Stimulated activated CD8-positive, alpha-beta memory T cell treated with anti-CD3 and anti-CD28 coated beads, Interleukin-7, amount 100 ng/mL, for 4 hours (primary cell): ENCODE measurements around the gene SLC30A3.
A peak's percentile ranks its signal among the peaks of the same experiment; 100 is the strongest.
"Not testable (repeated sequence)": the region's sequence is repeated elsewhere in the genome, so short reads cannot be mapped to it uniquely, and the experiment has no call there.

Source experiments
- DNase-seq, 2 donors: peaks; one replicate each; pipeline ENCODE4 v3.0.0-alpha.2; 2020; ENCODE audit warnings: low read depth in 2 of 2

The SLC30A3 gene, protein sequence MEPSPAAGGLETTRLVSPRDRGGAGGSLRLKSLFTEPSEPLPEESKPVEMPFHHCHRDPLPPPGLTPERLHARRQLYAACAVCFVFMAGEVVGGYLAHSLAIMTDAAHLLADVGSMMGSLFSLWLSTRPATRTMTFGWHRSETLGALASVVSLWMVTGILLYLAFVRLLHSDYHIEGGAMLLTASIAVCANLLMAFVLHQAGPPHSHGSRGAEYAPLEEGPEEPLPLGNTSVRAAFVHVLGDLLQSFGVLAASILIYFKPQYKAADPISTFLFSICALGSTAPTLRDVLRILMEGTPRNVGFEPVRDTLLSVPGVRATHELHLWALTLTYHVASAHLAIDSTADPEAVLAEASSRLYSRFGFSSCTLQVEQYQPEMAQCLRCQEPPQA

GRCh38 chr2:27262379-27263286, at the start of gene SLC30A3:
Gene SLC30A3 (minus strand): TSS chr2:27263047. CDS start chr2:27262906, 141 bp downstream.
- DNase-seq = peak; percentile 44 to 66

DNA sequence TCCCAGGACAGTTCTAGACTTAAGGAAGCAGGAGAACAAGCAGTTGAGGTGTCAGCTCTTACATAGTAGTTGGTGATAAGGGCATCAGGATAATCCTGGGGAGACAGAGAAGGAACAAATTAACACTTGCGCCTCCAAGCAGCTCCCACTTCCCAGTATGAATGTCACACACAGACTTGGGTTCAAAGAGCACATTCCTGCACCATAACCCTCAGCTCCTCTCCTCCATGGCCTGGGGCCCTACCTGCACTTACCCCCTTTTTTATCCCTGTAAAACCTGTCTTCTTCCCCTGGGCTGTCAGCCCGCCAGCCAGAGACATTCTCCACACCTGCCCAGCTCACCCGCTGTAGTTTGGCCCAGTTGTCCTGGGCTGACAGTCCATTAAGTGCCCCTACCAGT, 49.3 kb upstream of the SLC30A3 start:
- DNase-seq = no peak

DNA sequence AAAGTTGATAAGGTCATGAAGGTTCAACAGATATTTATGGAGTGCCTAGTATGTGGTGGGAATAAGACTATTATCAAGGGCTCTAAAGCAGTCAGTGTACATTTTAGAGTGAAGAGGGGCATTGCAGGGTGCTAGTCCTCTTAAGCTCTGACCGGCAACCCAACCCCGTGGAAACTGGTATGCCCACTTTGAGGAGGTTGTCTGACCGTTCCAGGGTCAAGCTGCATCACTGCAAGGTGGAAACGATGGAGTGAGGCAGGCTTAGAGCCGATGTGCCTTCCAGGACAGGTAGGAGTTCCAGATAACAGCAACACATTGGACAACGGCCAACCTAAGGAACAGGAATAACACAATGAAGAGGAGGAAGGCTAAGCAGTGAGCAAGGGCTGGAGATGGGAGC, 46.8 kb upstream of the SLC30A3 start:
- no peak for DNase-seq

- DNase-seq = no peak
These were observed 45.6 kb upstream of the SLC30A3 start, which contains the start of gene UCN for GRCh38 chr2:27308359-27308881. Gene UCN (minus strand): TSS chr2:27308445. CDS start chr2:27307895, 550 bp downstream.

GRCh38 chr2:27307545-27308358, 44.9 kb upstream of the SLC30A3 start:
- DNase-seq = no peak

DNA sequence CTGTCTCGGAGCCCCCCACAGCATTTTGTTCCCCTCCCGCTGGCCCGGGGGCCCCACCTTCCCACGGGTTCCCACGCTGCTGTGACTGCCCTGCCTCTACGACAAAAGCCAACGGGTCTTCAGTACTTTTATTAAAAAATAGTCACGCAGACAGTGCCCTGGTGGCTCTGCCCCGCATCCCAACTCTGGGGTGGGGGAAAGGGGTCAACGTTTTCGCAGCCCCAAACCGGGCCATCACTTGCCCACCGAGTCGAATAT, 44.4 kb upstream of the SLC30A3 start:
- DNase-seq = no peak

DNA sequence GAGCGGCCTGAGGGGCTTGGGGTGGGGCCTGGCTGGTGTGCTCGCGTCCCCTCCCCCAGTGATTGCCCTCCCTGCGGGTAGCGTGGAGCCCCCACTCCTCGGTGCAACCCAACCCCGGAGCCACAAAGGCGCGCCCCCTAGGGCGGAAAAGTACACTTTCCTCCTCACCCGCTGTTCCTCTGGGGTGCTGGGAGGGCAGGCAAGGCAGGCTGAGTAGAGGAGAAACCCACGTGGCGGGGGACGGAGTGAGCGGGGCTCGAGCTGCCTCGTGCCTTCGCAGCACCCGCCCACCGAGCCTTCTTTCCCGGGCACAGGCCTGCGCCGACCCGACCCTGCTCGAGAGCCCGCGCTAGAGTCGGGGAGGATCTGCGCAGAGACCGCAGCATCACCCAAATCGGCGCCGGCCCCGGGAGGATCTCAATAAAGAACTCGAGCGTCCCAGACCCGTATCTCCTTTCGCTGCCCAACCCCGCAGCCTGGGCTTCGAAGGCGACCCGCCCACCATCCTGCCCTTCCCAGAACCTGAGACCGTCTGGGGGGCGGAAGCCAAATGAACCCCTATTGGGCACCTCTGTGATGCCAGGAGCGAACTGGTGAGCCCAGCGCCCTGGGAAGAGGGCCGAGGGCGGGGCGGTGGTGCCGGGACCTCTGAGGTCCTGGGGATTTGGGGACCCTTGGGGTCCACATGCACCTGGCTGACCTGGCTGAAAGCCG, 43.9 kb upstream of the SLC30A3 start:
- peak; percentile 10 to 36 for DNase-seq

DNA sequence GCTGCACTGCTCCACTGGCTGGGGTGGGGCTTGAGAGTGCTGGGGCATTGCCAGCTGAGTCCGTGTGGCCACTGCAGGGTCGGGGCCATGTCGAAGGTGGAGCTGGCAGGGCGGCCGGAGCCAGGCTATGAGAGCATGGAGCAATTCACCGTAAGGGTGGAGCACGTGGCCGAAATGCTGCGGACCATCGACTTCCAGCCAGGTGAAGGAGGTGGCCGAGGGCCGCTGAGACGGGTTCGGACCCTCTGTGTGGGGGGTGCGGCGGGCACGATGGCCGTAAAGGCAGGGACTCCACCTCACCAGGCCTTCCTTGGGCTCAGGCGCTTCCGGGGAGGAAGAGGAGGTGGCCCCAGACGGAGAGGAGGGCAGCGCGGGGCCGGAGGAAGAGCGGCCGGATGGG, 43.3 kb upstream of the SLC30A3 start:
- no peak for DNase-seq

DNA sequence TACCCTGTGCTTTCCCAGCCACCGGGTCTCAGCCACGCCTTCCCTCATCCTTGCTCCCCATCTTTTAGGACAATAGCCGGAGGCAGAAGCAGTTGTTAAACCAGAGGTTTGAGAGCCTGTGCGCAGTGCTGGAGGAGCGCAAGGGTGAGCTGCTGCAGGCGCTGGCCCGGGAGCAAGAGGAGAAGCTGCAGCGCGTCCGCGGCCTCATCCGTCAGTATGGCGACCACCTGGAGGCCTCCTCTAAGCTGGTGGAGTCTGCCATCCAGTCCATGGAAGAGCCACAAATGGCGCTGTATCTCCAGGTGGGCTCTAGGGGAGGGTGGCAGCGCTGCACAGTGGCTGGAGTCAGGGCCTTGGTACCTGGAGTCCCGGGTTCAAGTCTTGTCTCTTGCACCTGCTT, 42.7 kb upstream of the SLC30A3 start:
- DNase-seq = no peak

DNA sequence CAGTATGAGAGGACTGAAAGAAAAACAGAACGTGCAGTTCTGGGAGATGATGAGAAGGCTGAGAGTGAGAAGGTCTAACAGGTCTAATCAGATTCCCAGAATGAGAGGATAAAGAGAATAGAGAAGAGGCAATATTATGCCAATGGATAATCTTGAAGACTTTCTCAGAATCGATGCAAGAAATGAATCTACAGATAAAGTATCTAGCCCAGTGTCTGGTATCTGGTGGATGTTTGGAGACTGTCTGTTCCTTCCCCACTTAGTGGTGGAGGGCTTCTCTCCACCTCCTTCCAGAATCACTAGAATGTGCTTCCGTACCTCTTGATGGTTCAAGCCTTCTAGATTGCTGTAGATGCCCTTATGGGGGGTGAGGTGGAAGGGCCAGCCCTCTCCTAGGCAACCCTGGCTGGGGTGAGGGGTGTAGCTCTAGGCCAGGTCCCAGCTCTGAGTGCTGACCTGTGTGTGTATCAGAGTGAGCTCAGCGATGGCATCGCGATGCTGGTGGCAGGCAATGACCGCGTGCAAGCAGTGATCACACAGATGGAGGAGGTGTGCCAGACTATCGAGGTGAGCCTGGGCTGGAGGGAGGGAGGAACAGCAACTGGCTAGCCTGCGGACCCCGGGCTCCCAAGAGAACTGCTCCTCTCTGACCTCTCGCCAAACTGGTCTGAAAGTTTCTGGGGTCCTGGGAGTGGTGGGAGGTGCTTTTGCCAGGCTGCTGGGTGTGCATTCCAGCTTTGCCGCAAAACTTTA, 41.8 kb upstream of the SLC30A3 start:
- DNase-seq = no peak

DNA sequence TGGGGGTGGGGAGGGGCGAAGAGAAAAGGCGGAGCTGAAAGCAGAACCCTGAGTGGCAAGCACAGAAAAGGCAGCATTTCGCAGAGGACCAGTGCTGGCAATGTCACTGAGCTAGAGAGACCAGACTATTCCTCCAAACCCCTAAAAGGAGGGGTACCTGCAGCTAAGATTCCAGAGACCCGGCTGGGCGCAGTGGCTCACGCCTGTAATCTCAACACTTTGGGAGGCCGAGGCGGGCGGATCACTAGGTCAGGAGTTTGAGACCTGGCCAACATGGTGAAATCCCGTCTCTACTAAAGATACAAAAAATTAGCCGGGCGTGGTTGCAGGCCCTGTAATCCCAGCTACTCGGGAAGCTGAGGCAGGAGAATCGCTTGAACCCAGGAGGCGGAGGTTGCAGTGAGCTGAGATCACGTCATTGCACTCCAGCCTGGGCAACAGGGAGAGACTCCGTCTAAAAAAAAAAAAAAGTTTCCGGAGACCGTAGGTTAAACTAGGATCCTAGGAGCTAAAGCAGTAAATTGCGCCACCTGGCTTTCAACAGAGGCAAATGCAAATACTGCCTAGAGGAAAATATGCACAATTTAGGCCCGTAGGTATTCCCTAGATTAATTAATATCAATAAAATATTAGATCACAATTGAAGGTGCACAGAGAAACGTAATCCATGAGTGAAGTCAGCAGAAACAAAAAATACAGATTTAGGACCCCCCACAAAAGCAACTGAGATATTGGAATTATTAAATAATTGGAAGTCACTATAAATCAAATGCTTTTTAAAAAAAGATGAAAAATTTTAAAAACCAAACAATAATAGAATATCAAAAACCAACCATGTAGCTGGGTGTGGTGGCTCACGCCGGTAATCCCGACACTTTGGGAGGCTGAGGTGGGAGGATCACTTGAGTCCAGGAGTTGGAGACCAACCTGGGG, 40.5 kb upstream of the SLC30A3 start:
- DNase-seq = no peak

- not testable (repeated sequence) for DNase-seq
These were observed 37.8 kb upstream of the SLC30A3 start for GRCh38 chr2:27300606-27301005.

DNA sequence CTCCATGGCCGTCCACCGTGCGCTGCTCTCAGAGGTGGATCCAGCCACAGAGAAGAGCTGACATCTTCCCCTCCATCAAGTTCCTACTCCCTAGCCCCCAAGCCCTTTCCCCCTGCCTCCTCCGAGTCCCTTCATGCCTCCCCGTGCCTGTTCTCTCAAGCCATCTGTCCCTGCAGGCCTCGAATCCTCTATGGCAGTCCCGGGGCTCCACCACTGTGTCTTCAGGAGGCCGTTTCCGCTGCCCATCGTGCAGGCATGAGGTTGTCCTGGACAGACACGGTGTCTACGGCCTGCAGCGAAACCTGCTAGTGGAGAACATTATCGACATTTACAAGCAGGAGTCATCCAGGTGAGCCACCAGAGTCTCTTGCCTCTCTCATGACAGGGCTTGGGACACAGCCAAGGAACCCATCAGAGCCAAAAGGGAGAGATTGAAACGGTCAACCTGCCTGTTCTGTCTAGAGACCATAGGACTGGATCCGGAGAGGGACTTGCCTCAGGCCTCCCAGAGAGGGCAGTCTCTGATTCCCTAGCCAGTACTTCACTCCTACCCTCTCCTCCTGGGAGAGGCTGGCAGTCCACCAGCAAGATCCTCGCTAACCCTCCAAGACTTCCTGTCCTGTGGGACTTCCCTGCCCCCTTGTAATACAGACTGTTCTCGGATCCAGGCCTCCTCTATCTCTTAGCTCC, 35.7 kb upstream of the SLC30A3 start:
- DNase-seq = no peak

DNA sequence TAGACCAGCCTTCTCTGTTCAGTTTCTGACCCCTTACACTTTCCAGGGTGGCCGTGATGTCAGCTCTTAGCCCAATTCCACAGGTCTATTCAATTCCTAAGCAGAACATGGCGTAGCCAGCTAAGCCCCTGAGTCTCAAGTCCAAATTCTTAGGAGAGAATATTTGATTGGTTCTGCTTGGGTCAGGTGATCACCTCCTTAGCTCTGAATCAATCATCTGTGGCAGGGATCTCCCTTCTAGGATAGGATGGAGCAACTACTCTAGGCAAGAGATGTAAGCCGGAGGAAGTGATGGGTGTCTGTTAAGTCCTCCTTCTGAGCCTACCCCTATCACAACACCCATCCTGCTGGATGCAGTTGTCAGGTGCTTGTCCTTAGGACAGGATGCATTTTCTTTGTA, 34.3 kb upstream of the SLC30A3 start:
- no peak for DNase-seq

GRCh38 chr2:27296481-27296880, 33.6 kb upstream of the SLC30A3 start:
- no peak for DNase-seq

GRCh38 chr2:27294928-27295327, 32.1 kb upstream of the SLC30A3 start:
- DNase-seq = no peak

DNA sequence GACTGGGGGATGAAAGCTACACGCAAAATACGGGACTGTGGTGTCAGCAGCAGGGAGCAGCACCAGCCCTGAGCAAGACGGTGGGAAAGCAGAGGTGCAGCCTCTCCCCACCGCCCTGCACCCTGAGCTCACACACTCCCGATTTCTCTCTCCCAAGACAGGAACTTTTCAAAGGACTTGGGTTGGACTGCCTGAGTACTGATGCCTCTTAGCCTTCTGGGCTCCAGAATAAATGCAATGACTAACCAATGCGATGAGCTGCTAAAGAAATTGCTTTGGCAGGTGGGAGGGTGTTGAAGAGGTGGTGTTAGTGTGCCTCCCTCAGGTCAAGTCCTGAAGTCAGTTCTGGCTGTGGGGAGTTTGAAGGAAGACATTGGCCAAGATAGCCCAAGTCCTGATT, 29.0 kb upstream of the SLC30A3 start:
- no peak for DNase-seq

GRCh38 chr2:27290549-27290948, 27.7 kb upstream of the SLC30A3 start:
- no peak for DNase-seq

GRCh38 chr2:27288610-27289009, 25.8 kb upstream of the SLC30A3 start:
- DNase-seq = no peak
